Endodermal cell (in vitro differentiated cells): ENCODE measurements around the gene HDAC1. TPM values are rescaled to one million over a fixed set of nuclear protein-coding genes. Genes with fewer than 3 reads are reported as not detected.

Experiments used
- DNase-seq: peaks from one replicate; pipeline ENCODE4 v3.0.0-alpha.2; 2017
- H3K27ac ChIP-seq: 2 replicates; pipeline ENCODE4 v1.5.1; 2013; ENCODE audit warnings: mild to moderate bottlenecking, low read depth, low read length, moderate library complexity
- H3K27me3 ChIP-seq: 2 replicates; pipeline ENCODE4 v1.6.1; 2013; ENCODE audit warnings: mild to moderate bottlenecking, low read length, moderate library complexity; ENCODE audit not compliant: insufficient read depth, control insufficient read depth, poor library complexity, severe bottlenecking
- H3K36me3 ChIP-seq: 2 replicates; pipeline ENCODE4 v1.7.0; 2013; ENCODE audit warnings: mild to moderate bottlenecking, low read length, moderate library complexity; ENCODE audit not compliant: control insufficient read depth, insufficient read depth
- H3K4me1 ChIP-seq: one replicate; pipeline ENCODE4 v1.7.0; 2013; ENCODE audit warnings: low read length; ENCODE audit not compliant: control insufficient read depth, insufficient read depth
- H3K4me3 ChIP-seq: 2 replicates; pipeline ENCODE4 v1.5.1; 2013; ENCODE audit warnings: mild to moderate bottlenecking, low read length, moderate library complexity
- H3K9ac ChIP-seq: 2 replicates; pipeline ENCODE4 v1.6.1; 2013; ENCODE audit warnings: mild to moderate bottlenecking, low read length, moderate library complexity; ENCODE audit not compliant: poor library complexity, severe bottlenecking; ENCODE audit errors: extremely low read depth
- H3K9me3 ChIP-seq: 2 replicates; pipeline ENCODE4 v1.6.1; 2013; ENCODE audit warnings: mild to moderate bottlenecking, low read length, moderate library complexity; ENCODE audit not compliant: control insufficient read depth
- H3K27ac Mint-ChIP-seq: 2 replicates; pipeline ENCODE4 v1.8.0; 2020; ENCODE audit warnings: mixed read lengths
- H3K27me3 Mint-ChIP-seq: 2 replicates; pipeline ENCODE4 v1.8.0; 2021; ENCODE audit warnings: mild to moderate bottlenecking, mixed read lengths; ENCODE audit not compliant: insufficient read depth
- H3K36me3 Mint-ChIP-seq: 2 replicates; pipeline ENCODE4 v1.8.0; 2020; ENCODE audit warnings: low read depth, mixed read lengths
- H3K4me1 Mint-ChIP-seq: 2 replicates; pipeline ENCODE4 v1.8.0; 2020; ENCODE audit warnings: mixed read lengths
- H3K4me3 Mint-ChIP-seq: 2 replicates; pipeline ENCODE4 v1.8.0; 2020; ENCODE audit warnings: mild to moderate bottlenecking, moderate library complexity, mixed read lengths
- H3K9me3 Mint-ChIP-seq: 2 replicates; pipeline ENCODE4 v1.8.0; 2020; ENCODE audit warnings: mild to moderate bottlenecking, mixed read lengths
- WGBS, 2 experiments: methylation state at CpG; one replicate each; pipeline versions ENCODE4 v1.1.5 to v1.1.7; 2013; ENCODE audit warnings: missing lambda C conversion rate in 2 of 2, mixed read lengths in 1 of 2; ENCODE audit not compliant: insufficient coverage in 1 of 2, insufficient read length in 1 of 2; 5-methylcytosine and 5-hydroxymethylcytosine counted together
- total RNA-seq, 2 donors: library from RNA; stranded (reverse); fragmentation: NEBNext Ultra II Directional in 1 of 2; extraction: Animal tissue kit (Norgen Biotek cat#: 25700) in 1 of 2; gene quantifications; 2 replicates in 1 of 2; 3 replicates in 1 of 2; pipeline ENCODE4 v1.2.1, GENCODE V29; 2021
- TF ChIP-seq, protein P1 (sequence below): fragments of 200-600 bp; sonication (generic); conservative IDR thresholded peaks from 2 replicates; pipeline ENCODE4 v1.5.0; 2021; ENCODE audit warnings: antibody characterized with exemption, mild to moderate bottlenecking

HDAC1 gene
- total RNA-seq, 2 donors from 2014 or later = 150 to 160 TPM

GRCh38 chr1:32338637-32339145 lies 46.8 kb downstream of the HDAC1 start:
- Histone ChIP-seq H3K27ac (peak overlapping the region; percentile 92), H3K4me3 (no peak overlapping the region), H3K9ac (no peak overlapping the region), H3K9me3 (no peaks in the 10 kb centered on the region), H3K36me3 (peaks cover 13% of the 10 kb centered on the region), H3K4me1 (no peaks in the 10 kb centered on the region), H3K27me3 (peaks cover 9% of the 10 kb centered on the region)
- TF ChIP-seq, protein P1, sequence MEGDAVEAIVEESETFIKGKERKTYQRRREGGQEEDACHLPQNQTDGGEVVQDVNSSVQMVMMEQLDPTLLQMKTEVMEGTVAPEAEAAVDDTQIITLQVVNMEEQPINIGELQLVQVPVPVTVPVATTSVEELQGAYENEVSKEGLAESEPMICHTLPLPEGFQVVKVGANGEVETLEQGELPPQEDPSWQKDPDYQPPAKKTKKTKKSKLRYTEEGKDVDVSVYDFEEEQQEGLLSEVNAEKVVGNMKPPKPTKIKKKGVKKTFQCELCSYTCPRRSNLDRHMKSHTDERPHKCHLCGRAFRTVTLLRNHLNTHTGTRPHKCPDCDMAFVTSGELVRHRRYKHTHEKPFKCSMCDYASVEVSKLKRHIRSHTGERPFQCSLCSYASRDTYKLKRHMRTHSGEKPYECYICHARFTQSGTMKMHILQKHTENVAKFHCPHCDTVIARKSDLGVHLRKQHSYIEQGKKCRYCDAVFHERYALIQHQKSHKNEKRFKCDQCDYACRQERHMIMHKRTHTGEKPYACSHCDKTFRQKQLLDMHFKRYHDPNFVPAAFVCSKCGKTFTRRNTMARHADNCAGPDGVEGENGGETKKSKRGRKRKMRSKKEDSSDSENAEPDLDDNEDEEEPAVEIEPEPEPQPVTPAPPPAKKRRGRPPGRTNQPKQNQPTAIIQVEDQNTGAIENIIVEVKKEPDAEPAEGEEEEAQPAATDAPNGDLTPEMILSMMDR = no peak
- 89 to 90% methylated on average over 8 to 14 of the region's 14 CpGs for WGBS, 2 experiments
- Mint-ChIP-seq H3K9me3 (no peaks in the 10 kb centered on the region), H3K27me3 (peaks cover 25% of the 10 kb centered on the region), H3K4me3 (no peak overlapping the region), H3K4me1 (peaks cover 13% of the 10 kb centered on the region), H3K36me3 (peaks cover 11% of the 10 kb centered on the region), H3K27ac (no peak overlapping the region)
- DNase-seq = no peak

GRCh38 chr1:32339363-32339978 lies 47.6 kb downstream of the HDAC1 start:
- H3K4me1 ChIP-seq = no peaks in the 10 kb centered on the region
- H3K27me3 ChIP-seq = peaks cover 9% of the 10 kb centered on the region
- Mint-ChIP-seq H3K9me3 (no peaks in the 10 kb centered on the region), H3K4me3 (no peak overlapping the region), H3K4me1 (peaks cover 6% of the 10 kb centered on the region), H3K27me3 (peaks cover 25% of the 10 kb centered on the region), H3K36me3 (peaks cover 5% of the 10 kb centered on the region), H3K27ac (no peak overlapping the region)
- no peak overlapping the region for H3K4me3 ChIP-seq
- H3K36me3 ChIP-seq = peaks cover 5% of the 10 kb centered on the region
- H3K9me3 ChIP-seq = no peaks in the 10 kb centered on the region
- TF ChIP-seq, protein P1 = no peak
- no peak overlapping the region for H3K9ac ChIP-seq
- 85 to 91% methylated on average over 4 to 5 of the region's 5 CpGs for WGBS, 2 experiments
- DNase-seq = no peak
- no peak overlapping the region for H3K27ac ChIP-seq

GRCh38 chr1:32341186-32341757 lies 49.4 kb downstream of the HDAC1 start:
- Histone ChIP-seq H3K27ac (no peak overlapping the region), H3K36me3 (no peaks in the 10 kb centered on the region), H3K27me3 (peaks cover 9% of the 10 kb centered on the region), H3K4me3 (no peak overlapping the region), H3K9me3 (no peaks in the 10 kb centered on the region), H3K4me1 (no peaks in the 10 kb centered on the region), H3K9ac (no peak overlapping the region)
- H3K4me1 Mint-ChIP-seq = peaks cover 9% of the 10 kb centered on the region
- no peak for DNase-seq
- no peaks in the 10 kb centered on the region for H3K9me3 Mint-ChIP-seq
- TF ChIP-seq, protein P1 = no peak
- peaks cover 33% of the 10 kb centered on the region for H3K27me3 Mint-ChIP-seq
- WGBS, 2 experiments = 93 to 96% methylated on average over 7 to 11 of the region's 11 CpGs
- no peak overlapping the region for H3K27ac Mint-ChIP-seq
- no peak overlapping the region for H3K4me3 Mint-ChIP-seq
- no peaks in the 10 kb centered on the region for H3K36me3 Mint-ChIP-seq
